Lower leg skin (tissue), 3 donors: Measurements from ENCODE around the gene SPINK4.

Source experiments
- POLR2A ChIP-seq, 2 donors: fragments of 450-650 bp; IDR thresholded peaks; one replicate each; pipeline ENCODE4 v1.6.1; 2016 to 2017; ENCODE audit warnings: antibody characterized with exemption in 2 of 2, mild to moderate bottlenecking in 1 of 2, moderate library complexity in 1 of 2
- TF ChIP-seq, protein P1 (sequence below), 3 donors: fragments of 450-650 bp; IDR thresholded peaks; one replicate each; pipeline ENCODE4 v1.5.1; 2016; ENCODE audit warnings: antibody characterized with exemption in 3 of 3, mild to moderate bottlenecking in 3 of 3, moderate library complexity in 2 of 3

DNA sequence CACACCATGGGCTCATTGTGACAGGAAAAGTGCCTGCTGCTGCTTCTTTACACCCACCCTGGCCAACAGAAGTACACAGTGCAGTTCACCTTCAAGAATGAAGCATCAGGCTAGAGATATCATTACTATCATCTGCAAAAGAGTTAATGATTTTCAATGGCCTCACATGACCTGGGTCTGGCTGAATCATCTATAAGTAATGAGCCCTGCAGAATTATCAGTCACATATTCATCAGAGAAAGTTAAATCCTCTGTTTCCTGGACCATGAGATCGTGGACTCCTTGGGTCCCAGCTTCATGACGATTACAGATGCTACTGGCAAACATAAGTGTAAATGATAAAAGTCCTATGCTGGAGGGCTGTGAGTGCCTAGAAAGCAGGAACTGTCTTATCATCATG is 16.3 kb downstream of the SPINK4 start:
- TF ChIP-seq, protein P1, sequence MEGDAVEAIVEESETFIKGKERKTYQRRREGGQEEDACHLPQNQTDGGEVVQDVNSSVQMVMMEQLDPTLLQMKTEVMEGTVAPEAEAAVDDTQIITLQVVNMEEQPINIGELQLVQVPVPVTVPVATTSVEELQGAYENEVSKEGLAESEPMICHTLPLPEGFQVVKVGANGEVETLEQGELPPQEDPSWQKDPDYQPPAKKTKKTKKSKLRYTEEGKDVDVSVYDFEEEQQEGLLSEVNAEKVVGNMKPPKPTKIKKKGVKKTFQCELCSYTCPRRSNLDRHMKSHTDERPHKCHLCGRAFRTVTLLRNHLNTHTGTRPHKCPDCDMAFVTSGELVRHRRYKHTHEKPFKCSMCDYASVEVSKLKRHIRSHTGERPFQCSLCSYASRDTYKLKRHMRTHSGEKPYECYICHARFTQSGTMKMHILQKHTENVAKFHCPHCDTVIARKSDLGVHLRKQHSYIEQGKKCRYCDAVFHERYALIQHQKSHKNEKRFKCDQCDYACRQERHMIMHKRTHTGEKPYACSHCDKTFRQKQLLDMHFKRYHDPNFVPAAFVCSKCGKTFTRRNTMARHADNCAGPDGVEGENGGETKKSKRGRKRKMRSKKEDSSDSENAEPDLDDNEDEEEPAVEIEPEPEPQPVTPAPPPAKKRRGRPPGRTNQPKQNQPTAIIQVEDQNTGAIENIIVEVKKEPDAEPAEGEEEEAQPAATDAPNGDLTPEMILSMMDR (IDR thresholded peaks at IDR 0.05), result no peak
- no peak for TF ChIP-seq POLR2A (IDR thresholded peaks at IDR 0.05)
